DMS 273 (cell line): ENCODE measurements around the gene SNX18.
"Not testable (repeated sequence)": the region's sequence is repeated elsewhere in the genome, so short reads cannot be mapped to it uniquely, and the experiment has no call there.

Experiments
- DNase-seq: peaks from one replicate; lab custom pipeline; 2025; ENCODE audit not compliant: unreplicated experiment; lab: John Stamatoyannopoulos, UW

Gene SNX18, protein sequence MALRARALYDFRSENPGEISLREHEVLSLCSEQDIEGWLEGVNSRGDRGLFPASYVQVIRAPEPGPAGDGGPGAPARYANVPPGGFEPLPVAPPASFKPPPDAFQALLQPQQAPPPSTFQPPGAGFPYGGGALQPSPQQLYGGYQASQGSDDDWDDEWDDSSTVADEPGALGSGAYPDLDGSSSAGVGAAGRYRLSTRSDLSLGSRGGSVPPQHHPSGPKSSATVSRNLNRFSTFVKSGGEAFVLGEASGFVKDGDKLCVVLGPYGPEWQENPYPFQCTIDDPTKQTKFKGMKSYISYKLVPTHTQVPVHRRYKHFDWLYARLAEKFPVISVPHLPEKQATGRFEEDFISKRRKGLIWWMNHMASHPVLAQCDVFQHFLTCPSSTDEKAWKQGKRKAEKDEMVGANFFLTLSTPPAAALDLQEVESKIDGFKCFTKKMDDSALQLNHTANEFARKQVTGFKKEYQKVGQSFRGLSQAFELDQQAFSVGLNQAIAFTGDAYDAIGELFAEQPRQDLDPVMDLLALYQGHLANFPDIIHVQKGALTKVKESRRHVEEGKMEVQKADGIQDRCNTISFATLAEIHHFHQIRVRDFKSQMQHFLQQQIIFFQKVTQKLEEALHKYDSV

DNA sequence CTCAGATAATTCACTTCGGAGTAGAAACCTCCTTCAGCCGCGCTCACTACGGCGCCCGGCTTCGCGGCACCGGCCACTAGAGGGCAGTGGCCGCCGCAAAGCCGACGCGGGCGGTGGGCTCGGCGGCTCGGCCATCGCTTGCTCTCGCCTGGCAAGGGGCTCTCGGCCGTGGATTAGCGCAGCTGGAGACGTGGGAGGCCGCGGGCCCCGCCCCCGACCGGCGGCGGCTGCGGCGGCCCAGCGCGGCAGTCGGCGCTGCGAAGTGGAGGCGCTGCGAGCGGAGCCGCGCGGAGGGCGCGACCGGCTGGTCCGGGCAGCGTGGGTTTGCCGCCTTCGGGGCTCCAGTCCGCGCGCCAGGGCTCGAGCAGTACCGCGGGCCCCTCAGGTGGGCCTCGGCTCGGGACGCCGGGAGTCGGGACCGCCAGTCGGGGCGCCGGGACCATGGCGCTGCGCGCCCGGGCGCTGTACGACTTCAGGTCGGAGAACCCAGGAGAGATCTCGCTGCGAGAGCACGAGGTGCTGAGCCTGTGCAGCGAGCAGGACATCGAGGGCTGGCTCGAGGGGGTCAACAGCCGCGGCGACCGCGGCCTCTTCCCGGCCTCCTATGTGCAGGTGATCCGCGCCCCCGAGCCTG lies at the start of gene SNX18:
SNX18 (plus strand) TSS at position 248 of the 634 bp plus-strand sequence; CDS start at position 442, 194 bp downstream.
- DNase-seq = peak; percentile 98

- no peak for DNase-seq
Observed at GRCh38 chr5:54469622-54470021, 47.9 kb upstream of the SNX18 start.

DNA sequence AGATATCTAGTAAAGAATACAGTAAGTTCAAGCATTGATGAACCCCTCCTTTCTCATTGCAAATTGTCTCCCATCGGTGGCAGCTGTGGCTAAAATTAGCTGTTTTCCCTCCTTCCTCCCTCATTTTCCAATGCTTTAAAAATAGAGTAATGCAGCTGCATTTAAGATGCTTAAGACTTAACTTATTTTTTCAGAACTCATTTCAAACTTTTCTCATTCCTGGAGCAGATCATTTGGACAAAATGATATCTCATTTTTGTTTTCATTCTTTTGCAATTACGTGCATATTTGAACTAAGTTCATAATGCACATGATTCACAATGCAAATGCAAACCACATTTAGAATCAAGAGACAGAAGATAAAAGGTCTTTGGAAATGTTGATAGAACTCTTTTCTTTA lies 47.4 kb upstream of the SNX18 start:
- no peak for DNase-seq

- no peak for DNase-seq
Observed at GRCh38 chr5:54470677-54471076, 46.9 kb upstream of the SNX18 start.

GRCh38 chr5:54471398-54471797 lies 46.2 kb upstream of the SNX18 start:
- DNase-seq = no peak

DNA sequence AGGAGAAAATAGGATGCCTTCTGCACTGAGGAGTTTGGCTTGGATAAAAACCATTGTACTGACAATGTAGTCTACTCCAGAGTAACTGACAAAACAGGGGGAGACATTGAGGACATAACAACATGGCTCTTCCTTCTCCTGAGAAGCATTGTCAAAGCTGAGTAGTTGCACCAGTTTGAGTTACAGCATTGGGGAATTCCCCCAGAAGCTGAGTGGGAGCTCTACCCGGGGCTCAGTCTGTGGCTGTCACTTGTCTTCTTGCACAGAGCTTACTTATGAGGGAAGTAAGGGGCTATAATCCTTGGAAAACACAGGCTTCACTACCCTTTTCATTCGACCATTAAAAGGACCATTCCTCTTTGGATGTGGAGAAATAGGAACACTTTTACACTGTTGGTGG lies 40.9 kb upstream of the SNX18 start:
- DNase-seq = no peak

- DNase-seq = no peak
Observed at GRCh38 chr5:54477941-54478478, 39.5 kb upstream of the SNX18 start.

DNA sequence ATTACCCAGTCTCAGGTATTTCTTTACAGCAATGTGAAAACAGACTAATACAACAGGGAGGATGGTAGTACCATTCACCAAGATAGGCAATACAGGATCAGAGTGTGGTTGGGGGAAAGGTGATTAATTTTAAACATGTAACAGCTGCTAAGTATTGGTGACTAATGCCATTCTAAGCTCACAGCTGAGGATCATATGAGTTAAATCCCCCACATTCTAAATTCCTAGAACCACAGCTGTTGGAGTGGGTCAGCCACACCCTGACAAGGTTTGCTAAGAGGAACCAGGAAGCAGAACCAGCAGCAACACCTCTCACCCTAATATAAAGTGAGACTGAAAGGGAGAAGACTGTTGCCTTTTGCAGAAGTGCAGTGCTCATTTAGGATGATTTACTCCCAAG lies 37.3 kb upstream of the SNX18 start:
- DNase-seq = no peak

- no peak for DNase-seq
Observed at GRCh38 chr5:54484219-54484894, 33.2 kb upstream of the SNX18 start.

GRCh38 chr5:54485659-54486058 lies 31.9 kb upstream of the SNX18 start:
- DNase-seq = not testable (repeated sequence)

GRCh38 chr5:54489648-54489979 lies 27.9 kb upstream of the SNX18 start:
- not testable (repeated sequence) for DNase-seq

GRCh38 chr5:54491326-54491725 lies 26.2 kb upstream of the SNX18 start:
- no peak for DNase-seq

DNA sequence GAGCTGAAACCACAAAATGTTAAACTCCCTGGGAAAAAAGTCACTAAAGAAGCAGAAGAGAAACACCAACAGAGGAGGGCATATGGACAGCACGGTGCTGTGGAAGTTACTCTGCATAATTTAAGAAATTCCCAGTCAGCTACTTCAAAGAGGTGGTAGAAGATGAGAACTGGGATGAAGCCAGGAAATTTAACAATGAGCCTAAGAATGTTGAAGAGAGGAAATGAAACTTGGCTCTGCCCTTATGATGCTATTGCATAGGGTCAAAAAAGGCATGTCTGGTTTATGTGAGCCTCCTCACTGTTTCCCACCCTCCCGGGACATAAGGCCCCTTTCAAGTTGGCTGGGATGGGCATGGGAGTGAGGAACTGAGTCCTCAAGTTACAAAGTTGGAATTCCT lies 25.4 kb upstream of the SNX18 start:
- no peak for DNase-seq

- no peak for DNase-seq
Observed at GRCh38 chr5:54495027-54495426, 22.5 kb upstream of the SNX18 start.

DNA sequence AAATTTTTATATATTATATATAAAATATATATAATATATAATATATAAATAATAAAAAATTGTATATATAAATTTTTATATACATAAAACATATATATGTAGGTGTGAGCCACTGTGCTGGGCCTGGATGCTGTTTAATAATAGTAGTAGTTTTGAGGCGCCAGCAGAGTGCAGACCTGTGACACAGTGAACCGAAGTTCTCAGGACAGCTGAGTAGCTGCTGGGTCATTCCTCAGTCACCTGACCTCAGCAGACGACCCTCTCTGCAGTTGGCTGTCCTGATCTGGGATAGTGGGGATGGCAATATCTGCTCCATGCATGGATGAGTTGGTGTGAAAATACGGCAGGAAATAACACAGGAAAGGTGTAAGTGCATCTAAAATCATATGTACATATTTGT lies 3.3 kb upstream of the SNX18 start:
- DNase-seq = peak; percentile 64

GRCh38 chr5:54514841-54515432 lies 2.6 kb upstream of the SNX18 start:
- no peak for DNase-seq

- peak; percentile 12 for DNase-seq
Observed at GRCh38 chr5:54515634-54516033, 1.9 kb upstream of the SNX18 start.

GRCh38 chr5:54516051-54516655 lies 1.4 kb upstream of the SNX18 start:
- peak; percentile 30 for DNase-seq

- DNase-seq = no peak
Observed at GRCh38 chr5:54517174-54517511, 416 bp upstream of the SNX18 start.

- DNase-seq = peak; percentile 78
Observed at GRCh38 chr5:54518146-54518817, 723 bp downstream of the SNX18 start.
